HepG2 (cell line): Measurements from ENCODE around the gene ZNF512B. TPM values are rescaled to one million over a fixed set of nuclear protein-coding genes. Genes with fewer than 3 reads are reported as not detected.

Source experiments
- ARHGAP35 ChIP-seq: sonication (generic); formaldehyde crosslinking; IDR thresholded peaks from 2 replicates; pipeline ENCODE4 v1.9.0; 2022; ENCODE audit warnings: mild to moderate bottlenecking, inconsistent platforms, moderate library complexity, missing genetic modification reagents, borderline replicate concordance
- DMAP1 ChIP-seq: IDR thresholded peaks from 2 replicates; pipeline ENCODE4 v1.6.1; 2016
- DNMT3B ChIP-seq: conservative IDR thresholded peaks from 2 replicates; pipeline ENCODE4 v1.6.1; 2016; ENCODE audit warnings: missing biosample characterization, control low read depth
- FOSL1 ChIP-seq: sonication (generic); formaldehyde crosslinking; IDR thresholded peaks from 2 replicates; pipeline ENCODE4 v1.9.0; 2021; ENCODE audit warnings: missing genetic modification reagents, borderline replicate concordance
- FOXK2 ChIP-seq: fragments of 450-650 bp; IDR thresholded peaks from 2 replicates; pipeline ENCODE4 v1.6.1; 2016
- GATAD1 ChIP-seq: IDR thresholded peaks from 2 replicates; pipeline ENCODE4 v1.6.1; 2016; ENCODE audit warnings: missing genetic modification reagents, missing compliant biosample characterization
- GMEB2 ChIP-seq: IDR thresholded peaks from 2 replicates; pipeline ENCODE4 v1.6.1; 2016; ENCODE audit warnings: missing biosample characterization, missing genetic modification reagents, low read depth
- IKZF1 ChIP-seq: fragments of 450-650 bp; IDR thresholded peaks from 2 replicates; pipeline ENCODE4 v1.7.1; 2016
- JUN ChIP-seq: sonication (generic); formaldehyde crosslinking; IDR thresholded peaks from 2 replicates; pipeline ENCODE4 v1.4.0; 2020; ENCODE audit warnings: mild to moderate bottlenecking, missing genetic modification reagents
- KMT2A ChIP-seq: sonication (generic); formaldehyde crosslinking; IDR thresholded peaks from 2 replicates; pipeline ENCODE4 v1.4.0; 2020; ENCODE audit warnings: missing genetic modification reagents
- MTA1 ChIP-seq: sonication (generic); formaldehyde crosslinking; IDR thresholded peaks from 2 replicates; pipeline ENCODE4 v1.4.0; 2020; ENCODE audit warnings: missing genetic modification reagents, mild to moderate bottlenecking, borderline replicate concordance
- PHF20 ChIP-seq: sonication (generic); formaldehyde crosslinking; IDR thresholded peaks from 2 replicates; pipeline ENCODE4 v1.5.0; 2020; ENCODE audit warnings: mild to moderate bottlenecking, missing genetic modification reagents
- PHF21A ChIP-seq: sonication (generic); formaldehyde crosslinking; IDR thresholded peaks from 2 replicates; pipeline ENCODE4 v1.5.0; 2020; ENCODE audit warnings: mild to moderate bottlenecking, missing genetic modification reagents
- RFX5 ChIP-seq: IDR thresholded peaks from 2 replicates; pipeline ENCODE4 v1.6.1; 2011; ENCODE audit warnings: low read depth, low read length, improper control_type of control experiment
- SATB2 ChIP-seq: sonication (generic); formaldehyde crosslinking; IDR thresholded peaks from 2 replicates; pipeline ENCODE4 v1.5.0; 2020; ENCODE audit warnings: missing genetic modification reagents
- SNAPC5 ChIP-seq: sonication (generic); formaldehyde crosslinking; IDR thresholded peaks from 2 replicates; pipeline ENCODE4 v1.8.1; 2023; ENCODE audit warnings: mild to moderate bottlenecking, missing genetic modification reagents, borderline replicate concordance
- SRSF1 ChIP-seq: fragments of 200-400 bp; formaldehyde crosslinking; optimal IDR thresholded peaks from 2 replicates; pipeline ENCODE3; 2017; ENCODE audit warnings: mild to moderate bottlenecking, low read depth, low read length, moderate library complexity
- TAF1 ChIP-seq: sonication (generic); formaldehyde crosslinking; IDR thresholded peaks from 2 replicates; pipeline ENCODE4 v1.4.0; 2020; ENCODE audit warnings: missing genetic modification reagents
- TAF15 ChIP-seq: fragments of 200-400 bp; formaldehyde crosslinking; IDR thresholded peaks from one replicate; pipeline ENCODE4 v1.6.1; 2018; ENCODE audit warnings: mild to moderate bottlenecking, low read depth, low read length; ENCODE audit not compliant: poor library complexity, severe bottlenecking
- TCF12 ChIP-seq, 2 experiments: fragments of 450-650 bp in 1 of 2; sonication (generic) in 1 of 2; formaldehyde crosslinking in 1 of 2; IDR thresholded peaks; 2 replicates each; pipeline versions ENCODE4 v1.6.1 to v1.8.0; 2017 to 2022; ENCODE audit warnings: antibody characterized with exemption in 1 of 2, mild to moderate bottlenecking in 1 of 2, missing genetic modification reagents in 1 of 2, moderate library complexity in 1 of 2
- TFAP4 ChIP-seq: sonication (generic); IDR thresholded peaks from 2 replicates; pipeline ENCODE4 v1.6.1; 2016; ENCODE audit warnings: low read depth, borderline replicate concordance
- ZBTB38 ChIP-seq: sonication (generic); formaldehyde crosslinking; IDR thresholded peaks from 2 replicates; pipeline ENCODE4 v1.5.1; 2020; ENCODE audit warnings: mild to moderate bottlenecking, missing genetic modification reagents
- ZBTB7B ChIP-seq: sonication (generic); formaldehyde crosslinking; IDR thresholded peaks from 2 replicates; pipeline ENCODE4 v1.4.0; 2020; ENCODE audit warnings: missing genetic modification reagents
- ZNF317 ChIP-seq: sonication (generic); formaldehyde crosslinking; IDR thresholded peaks from 2 replicates; pipeline ENCODE4 v1.5.0; 2020; ENCODE audit warnings: mild to moderate bottlenecking, missing genetic modification reagents
- ZNF563 ChIP-seq: sonication (generic); formaldehyde crosslinking; IDR thresholded peaks from 2 replicates; pipeline ENCODE4 v1.8.0; 2022; ENCODE audit warnings: mild to moderate bottlenecking, moderate library complexity, missing genetic modification reagents
- ZNF567 ChIP-seq: sonication (generic); formaldehyde crosslinking; IDR thresholded peaks from 2 replicates; pipeline ENCODE4 v1.8.1; 2023; ENCODE audit warnings: mild to moderate bottlenecking, missing genetic modification reagents, borderline replicate concordance
- ZNF577 ChIP-seq: sonication (generic); formaldehyde crosslinking; IDR thresholded peaks from 2 replicates; pipeline ENCODE4 v1.4.0; 2020; ENCODE audit warnings: mild to moderate bottlenecking, low read depth, missing genetic modification reagents, borderline replicate concordance
- ZNF703 ChIP-seq: sonication (generic); formaldehyde crosslinking; IDR thresholded peaks from 2 replicates; pipeline ENCODE4 v1.5.1; 2020; ENCODE audit warnings: missing genetic modification reagents, mild to moderate bottlenecking, moderate library complexity, borderline replicate concordance
- ZNF891 ChIP-seq: sonication (generic); formaldehyde crosslinking; IDR thresholded peaks from 2 replicates; pipeline ENCODE4 v1.5.0; 2020; ENCODE audit warnings: mild to moderate bottlenecking, missing genetic modification reagents
- ZSCAN31 ChIP-seq: sonication (generic); formaldehyde crosslinking; IDR thresholded peaks from 2 replicates; pipeline ENCODE4 v1.5.0; 2020; ENCODE audit warnings: low read depth, mild to moderate bottlenecking, missing genetic modification reagents
- polyA plus RNA-seq, 8 experiments: library from polyadenylated mRNA; depleted of rRNA in 3 of 8; stranded (reverse) in 7 of 8; unstranded in 1 of 8; fragments of >200 nt; fragmentation: Illumina TruSeq in 4 of 8; extraction: Trizol in 4 of 8; gene quantifications; 2 replicates each; pipeline versions ENCODE4 v1.2.1 to v1.2.3, GENCODE V29; 2011 to 2016; ENCODE audit warnings: low read depth in 4 of 8, missing spikeins in 1 of 8, mixed read lengths in 1 of 8; ENCODE audit not compliant: insufficient read depth in 1 of 8
- total RNA-seq, 5 experiments: library from RNA; depleted of rRNA; stranded (reverse); fragments of >200 nt; fragmentation: Illumina TruSeq; extraction: Trizol; gene quantifications; 2 replicates each; pipeline ENCODE4 v1.2.3, GENCODE V29; 2016; ENCODE audit warnings: low read depth in 1 of 5

ZNF512B gene
- total and polyA plus RNA-seq, 2 of the 13 experiments (the other 11 are each of a cell fraction or from before 2014, with no cell fraction given), result 11.5 to 30.6 TPM

- TF ChIP-seq DNMT3B (no peak), SATB2 (CRISPR knock-in tag) (peak; percentile 98), ZNF577 (CRISPR knock-in tag) (peak; percentile 99), FOXK2 (peak; percentile 79; the same call in 1 of the 2 replicates), ZNF891 (CRISPR knock-in tag) (peak; percentile 88), RFX5 (peak; percentile 6; the same call in 1 of the 2 replicates), TFAP4 (peak; percentile 67; the same call in 1 of the 2 replicates), SNAPC5 (CRISPR knock-in tag) (peak; percentile 94), ZNF317 (peak; percentile 79; the same call in 1 of the 2 replicates), KMT2A (CRISPR knock-in tag) (peak; percentile 87), PHF21A (CRISPR knock-in tag) (peak; percentile 97), GATAD1 (CRISPR knock-in tag) (peak; percentile 84), TAF15 (peak; percentile 91), ARHGAP35 (CRISPR knock-in tag) (peak; percentile 99), ZNF563 (CRISPR knock-in tag) (peak; percentile 97), IKZF1 (no peak), PHF20 (CRISPR knock-in tag) (peak; percentile 78), ZNF703 (peak; percentile 92), DMAP1 (peak; percentile 100), ZNF567 (CRISPR knock-in tag) (peak; percentile 95), SRSF1 (no peak), ZSCAN31 (CRISPR knock-in tag) (peak; percentile 99), MTA1 (CRISPR knock-in tag) (peak; percentile 97), ZBTB38 (CRISPR knock-in tag) (peak; percentile 98), TAF1 (CRISPR knock-in tag) (peak; percentile 100), GMEB2 (peak; percentile 76; the same call in 1 of the 2 replicates), ZBTB7B (CRISPR knock-in tag) (peak; percentile 98), TCF12 (IDR thresholded peaks at IDR 0.05) (no peak), TCF12 (CRISPR knock-in tag; IDR thresholded peaks at IDR 0.05) (peak; percentile 99), JUN (peak; percentile 95), FOSL1 (CRISPR knock-in tag) (0 out of 2 replicates have a peak, but pooled peaks have one; percentile 61)
Measured at GRCh38 chr20:63955827-63956663, 13.7 kb downstream of the ZNF512B start, which contains the start of gene UCKL1 (continued).
